ENCODE measurements around the gene PVR. TPM values are rescaled to one million over a fixed set of nuclear protein-coding genes. Genes with fewer than 3 reads are reported as not detected.

The PVR gene
- polyA plus RNA-seq, 4 donors: 30.0 to 36.1 (median 31.7) TPM

Other genes with a start within 250 kb of the PVR start
- gene ZNF285, start 242.3 kb upstream of the PVR start, polyA plus RNA-seq (ENCODE audit: insufficient read length in 4 of 4): 10 to 100 TPM in 3 of 4 donors, 1 to 10 TPM in 1; 9.6 to 12.5 (median 11.6) TPM
- gene ZNF229, start 195.4 kb upstream of the PVR start, polyA plus RNA-seq (ENCODE audit: insufficient read length in 4 of 4): 10 to 100 TPM; 13.2 to 17.7 (median 14.9) TPM
- gene ZNF180, start 143.4 kb upstream of the PVR start, polyA plus RNA-seq (ENCODE audit: insufficient read length in 4 of 4): 10 to 100 TPM; 14.8 to 18.4 (median 17.3) TPM
- not detected for gene CEACAM20, start 114.2 kb upstream of the PVR start, polyA plus RNA-seq (ENCODE audit: insufficient read length in 4 of 4)
- 1 to 10 TPM in 3 of 4 donors, under 1 TPM in 1; 0.55 to 1.7 (median 1.0) TPM for gene IGSF23, start 30.3 kb upstream of the PVR start, polyA plus RNA-seq (ENCODE audit: insufficient read length in 4 of 4)
- gene CEACAM19, start 27.6 kb downstream of the PVR start, polyA plus RNA-seq (ENCODE audit: insufficient read length in 4 of 4): 10 to 100 TPM in 3 of 4 donors, 1 to 10 TPM in 1; 9.4 to 16.3 (median 14.4) TPM
- gene CEACAM16, start 55.2 kb downstream of the PVR start, polyA plus RNA-seq (ENCODE audit: insufficient read length in 4 of 4): not detected
- gene BCL3, start 104.8 kb downstream of the PVR start, polyA plus RNA-seq (ENCODE audit: insufficient read length in 4 of 4): 10 to 100 TPM in 1 of 4 donors, 1 to 10 TPM in 3; 5.6 to 10.2 (median 6.2) TPM
- 1 to 10 TPM; 4.3 to 7.4 (median 5.7) TPM for gene CBLC, start 134.0 kb downstream of the PVR start, polyA plus RNA-seq (ENCODE audit: insufficient read length in 4 of 4)
- gene BCAM, start 165.2 kb downstream of the PVR start, polyA plus RNA-seq (ENCODE audit: insufficient read length in 4 of 4): 100 to 1,000 TPM; 457 to 754 (median 572) TPM
- 100 to 1,000 TPM; 149 to 180 (median 159) TPM for gene NECTIN2, start 202.4 kb downstream of the PVR start, polyA plus RNA-seq (ENCODE audit: insufficient read length in 4 of 4)
- 10 to 100 TPM; 44.7 to 54.6 (median 47.6) TPM for gene TOMM40, start 247.3 kb downstream of the PVR start, polyA plus RNA-seq (ENCODE audit: insufficient read length in 4 of 4)

All from right renal pelvis (tissue), 4 donors.